Heart right ventricle (tissue), 16 donors: ENCODE measurements around the gene PTPN9. TPM values are rescaled to one million over a fixed set of nuclear protein-coding genes. Genes with fewer than 3 reads are reported as not detected.

Experiments used
- ATAC-seq, 8 donors: fragments of 200-7000 bp; cut with Tn5 transposase; one replicate each; pipeline ENCODE4 v1.9.1; 2020; ENCODE audit warnings: mild to moderate bottlenecking in 8 of 8, moderate library complexity in 8 of 8, moderate number of reproducible peaks in 1 of 8
- DNase-seq, 2 donors: peaks; one replicate each; pipeline ENCODE4 v3.0.0-alpha.2; 2020
- H3K27ac ChIP-seq, 10 donors: fragments of 200-600 bp; sonication (generic) in 2 of 10; one replicate each; pipeline versions ENCODE4 v1.5.0 to v1.8.0; 2020 to 2022; ENCODE audit warnings: mild to moderate bottlenecking in 3 of 10
- H3K27me3 ChIP-seq, 7 donors: fragments of 200-600 bp; one replicate each; pipeline ENCODE4 v1.8.0; 2021 to 2022; ENCODE audit warnings: mild to moderate bottlenecking in 2 of 7
- H3K36me3 ChIP-seq, 9 donors: fragments of 200-600 bp; sonication (generic) in 1 of 9; one replicate each; pipeline versions ENCODE4 v1.5.0 to v1.8.0; 2020 to 2022; ENCODE audit warnings: mild to moderate bottlenecking in 2 of 9
- H3K4me1 ChIP-seq, 9 donors: fragments of 200-600 bp; sonication (generic) in 1 of 9; one replicate each; pipeline versions ENCODE4 v1.5.0 to v1.8.0; 2020 to 2022; ENCODE audit warnings: mild to moderate bottlenecking in 4 of 9
- H3K4me3 ChIP-seq, 10 donors: fragments of 200-600 bp; sonication (generic) in 2 of 10; one replicate each; pipeline versions ENCODE4 v1.5.0 to v1.8.0; 2020 to 2022; ENCODE audit warnings: mild to moderate bottlenecking in 7 of 10, moderate library complexity in 2 of 10
- H3K9me3 ChIP-seq, 11 donors: fragments of 200-600 bp in 10 of 11; sonication (generic) in 2 of 11; one replicate each; pipeline versions ENCODE4 v1.5.0 to v1.8.0; 2013 to 2022; ENCODE audit warnings: mild to moderate bottlenecking in 2 of 11, control low read depth in 1 of 11, moderate library complexity in 1 of 11
- WGBS, 2 donors: extraction: QIAGEN DNeasy Blood & Tissue Kit; methylation state at CpG; one replicate each; pipeline ENCODE4 v1.1.7; 2013; ENCODE audit warnings: inconsistent platforms in 1 of 2; 5-methylcytosine and 5-hydroxymethylcytosine counted together
- intact Hi-C, 10 donors: fragments of 100-400 bp; cut with DNase I; formaldehyde crosslinking; loops; one replicate each; pipeline versions ENCODE4 v1.11.1 to v1.14.2; 2022
- polyA plus RNA-seq, 2 donors: library from polyadenylated mRNA; stranded (reverse); fragments of 200-250 nt; gene quantifications; one replicate each; pipeline ENCODE4 v1.2.3, GENCODE V29; 2013
- total RNA-seq, 10 donors: library from RNA; stranded (reverse); fragmentation: NEBNext Ultra II Directional in 3 of 10; extraction: Animal tissue kit (Norgen Biotek cat#: 25700) in 3 of 10; gene quantifications; one replicate each; pipeline versions ENCODE4 v1.2.1 to v1.2.4, GENCODE V29; 2021 to 2023
- TF ChIP-seq, protein P1 (sequence below), 9 donors: fragments of 200-600 bp; sonication (generic) in 2 of 9; IDR thresholded peaks; one replicate each; pipeline versions ENCODE4 v1.5.0 to v1.8.0; 2021 to 2022; ENCODE audit warnings: antibody characterized with exemption in 9 of 9, mild to moderate bottlenecking in 5 of 9, moderate library complexity in 1 of 9
- donor health status: Arrhythmogenic right ventricular cardiomyopathy.
- donor health status: ischemic (EF 13 %, LVEDD 7.1; RV severe dilation, severe dysfunction).
- donor health status: healthy with polysubstance abuse.
- donor health status: DM: no; HTN: yes; CAD: no.
- donor health status: DM: no; HTN: no; CAD: no.
- donor health status: ischemic (EF 25% LVEDD 6.9; RV normal size, moderate dysfunction).
- donor health status: ischemic (EF 25% LVEDD 5.7; RV mildly dilated, moderate dysfunction).
- donor health status: healthy.
- donor health status: DM: yes; HTN: yes; CAD: no.
- donor health status: Ischemic cardiomyopathy.
- donor health status: ischemic (EF 35%, LVEDD 5.7; RV mildly dilated, moderate dysfunction).
- donor health status: nonischemic (EF 11% LVEDD 7.7; RV severe dilation, severe dysfunction).
- donor health status: DM: yes; HTN: yes; CAD: no.
- donor health status: PGD.
- donor health status: ischemic (EF 29% LVEDD 5.4; RV normal size, mild dysfunction).
- donor health status: nonischemic (EF 23%, LVEDD 6.1; RV moderate dilation, normal function).

Gene PTPN9
- total and polyA plus RNA-seq, 12 donors = 2.0 to 11.0 (median 8.0) TPM

DNA sequence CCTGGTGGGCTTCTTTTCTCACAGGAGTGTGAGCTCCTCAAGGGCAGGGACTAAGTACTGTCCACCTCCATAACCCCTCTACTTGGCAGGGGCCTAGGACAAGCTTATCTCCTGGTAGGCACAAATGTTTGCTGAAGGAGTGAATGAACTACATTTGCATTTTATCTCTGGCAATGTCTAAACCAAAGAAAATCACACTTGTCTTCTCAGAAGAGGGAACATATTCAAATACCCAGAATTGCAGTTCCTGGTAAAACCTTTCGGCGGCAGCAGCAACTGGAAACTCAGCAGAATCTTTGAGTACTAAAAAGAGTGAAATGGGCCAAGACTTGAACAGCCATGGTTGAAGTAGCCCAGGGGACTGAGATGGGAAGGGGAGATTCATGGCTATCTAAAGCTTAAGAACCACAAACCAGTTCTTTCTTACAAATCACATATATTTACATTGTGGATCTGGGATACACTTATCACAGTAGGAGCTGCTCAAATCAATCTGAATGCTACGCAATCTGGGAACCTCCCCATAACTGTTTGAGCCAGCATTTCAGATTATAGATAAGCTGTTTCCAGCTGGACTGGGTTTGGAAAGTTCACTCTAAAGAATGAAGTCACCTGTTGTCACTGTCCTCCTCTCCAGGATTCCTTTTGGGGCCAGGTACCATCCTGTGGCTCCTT is 18.7 kb upstream of the PTPN9 start:
- peaks cover 0 to 20% (median 13%) of the 10 kb centered on the region in 9 donors for H3K4me1 ChIP-seq
- no peak for DNase-seq
- no peaks in the 10 kb centered on the region for H3K27me3 ChIP-seq
- 76 to 78% methylated on average over 3 of the region's 3 CpGs for WGBS, 2 donors
- no peaks in the 10 kb centered on the region for H3K9me3 ChIP-seq
- no peak for ATAC-seq
- peaks cover 0 to 97% (median 23%) of the 10 kb centered on the region in 9 donors for H3K36me3 ChIP-seq
- H3K27ac ChIP-seq = peak overlapping the region in 1 of 10 donors; percentile 26
- intact Hi-C loops = loop anchor here in 1 of 10 donors (10.0 kb wide), 1 partner anchor 1317 kb away; no protein-coding TSS in a partner anchor
- H3K4me3 ChIP-seq = no peak overlapping the region
- TF ChIP-seq, protein P1, sequence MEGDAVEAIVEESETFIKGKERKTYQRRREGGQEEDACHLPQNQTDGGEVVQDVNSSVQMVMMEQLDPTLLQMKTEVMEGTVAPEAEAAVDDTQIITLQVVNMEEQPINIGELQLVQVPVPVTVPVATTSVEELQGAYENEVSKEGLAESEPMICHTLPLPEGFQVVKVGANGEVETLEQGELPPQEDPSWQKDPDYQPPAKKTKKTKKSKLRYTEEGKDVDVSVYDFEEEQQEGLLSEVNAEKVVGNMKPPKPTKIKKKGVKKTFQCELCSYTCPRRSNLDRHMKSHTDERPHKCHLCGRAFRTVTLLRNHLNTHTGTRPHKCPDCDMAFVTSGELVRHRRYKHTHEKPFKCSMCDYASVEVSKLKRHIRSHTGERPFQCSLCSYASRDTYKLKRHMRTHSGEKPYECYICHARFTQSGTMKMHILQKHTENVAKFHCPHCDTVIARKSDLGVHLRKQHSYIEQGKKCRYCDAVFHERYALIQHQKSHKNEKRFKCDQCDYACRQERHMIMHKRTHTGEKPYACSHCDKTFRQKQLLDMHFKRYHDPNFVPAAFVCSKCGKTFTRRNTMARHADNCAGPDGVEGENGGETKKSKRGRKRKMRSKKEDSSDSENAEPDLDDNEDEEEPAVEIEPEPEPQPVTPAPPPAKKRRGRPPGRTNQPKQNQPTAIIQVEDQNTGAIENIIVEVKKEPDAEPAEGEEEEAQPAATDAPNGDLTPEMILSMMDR (IDR thresholded peaks at IDR 0.05) = peak in 7 of 9 donors; percentile 12 to 51 (median 41)

DNA sequence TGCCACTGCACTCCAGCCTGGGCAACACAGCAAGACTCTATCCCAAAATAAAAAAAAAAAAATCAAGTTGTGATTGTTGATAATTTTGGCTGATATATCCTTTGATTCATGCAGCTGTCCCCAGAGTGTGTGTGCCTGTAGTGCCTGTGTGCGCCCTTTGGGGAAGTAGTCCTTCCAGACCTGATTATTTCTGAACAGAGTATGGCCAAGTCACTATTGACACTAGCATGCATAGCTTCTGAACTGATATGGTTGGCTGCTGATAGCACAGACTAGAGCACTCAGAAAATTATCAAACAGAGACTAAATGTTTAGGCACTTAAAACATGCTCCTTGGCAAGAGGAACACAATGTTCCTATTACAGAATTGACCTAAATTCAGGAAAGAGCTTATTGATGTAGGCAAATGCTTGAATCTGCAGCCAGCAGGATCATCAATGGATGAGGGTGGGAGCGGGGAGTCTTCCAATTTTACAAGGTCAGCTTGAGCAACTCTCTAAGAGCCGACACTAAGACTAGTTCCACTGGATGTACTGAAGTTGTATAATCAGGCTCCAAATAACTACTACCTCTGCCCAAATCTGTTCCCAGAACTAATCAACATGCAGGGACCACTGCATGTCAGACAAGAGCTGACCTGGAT is 17.7 kb upstream of the PTPN9 start:
- no peak overlapping the region for H3K4me3 ChIP-seq
- H3K27ac ChIP-seq = peak overlapping the region in 1 of 10 donors; percentile 26
- H3K36me3 ChIP-seq = peaks cover 0 to 92% (median 23%) of the 10 kb centered on the region in 9 donors
- 89 to 100% methylated on average over 3 of the region's 3 CpGs for WGBS, 2 donors
- ATAC-seq (peak in 1 of 8 donors; percentile 15), DNase-seq (no peak)
- no peaks in the 10 kb centered on the region for H3K27me3 ChIP-seq
- peaks cover 0 to 20% (median 13%) of the 10 kb centered on the region in 9 donors for H3K4me1 ChIP-seq
- H3K9me3 ChIP-seq = no peaks in the 10 kb centered on the region
- TF ChIP-seq, protein P1 (IDR thresholded peaks at IDR 0.05) = no peak
- intact Hi-C loops = loop anchor here in 1 of 10 donors (10.0 kb wide), 1 partner anchor 1318 kb away; no protein-coding TSS in a partner anchor

DNA sequence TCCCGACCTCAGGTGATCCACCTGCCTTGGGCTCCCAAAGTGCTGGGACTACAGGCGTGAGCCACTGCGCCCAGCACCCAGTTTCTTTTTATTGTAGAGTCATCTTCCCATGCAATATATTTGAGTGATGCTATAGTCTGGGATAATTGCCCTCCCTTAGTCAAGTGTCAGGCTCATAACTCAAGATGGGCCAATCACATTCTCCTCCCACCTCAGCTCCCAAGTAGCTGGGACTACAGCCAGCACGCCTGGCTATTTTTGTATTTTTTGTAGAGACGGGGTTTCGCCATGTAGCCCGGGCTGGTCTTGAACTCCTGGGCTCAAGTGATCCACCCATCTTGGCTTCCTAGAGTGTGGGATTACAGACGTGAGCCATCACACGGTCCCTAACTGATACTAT is 15.2 kb upstream of the PTPN9 start:
- TF ChIP-seq, protein P1 (IDR thresholded peaks at IDR 0.05) = no peak
- Histone ChIP-seq H3K27ac (no peak overlapping the region), H3K36me3 (peaks cover 0 to 90% (median 11%) of the 10 kb centered on the region in 9 donors), H3K4me1 (peaks cover 0 to 20% (median 13%) of the 10 kb centered on the region in 9 donors), H3K9me3 (no peaks in the 10 kb centered on the region), H3K4me3 (no peak overlapping the region), H3K27me3 (no peaks in the 10 kb centered on the region)
- intact Hi-C loops = loop anchor here in 1 of 10 donors (10.0 kb wide), 1 partner anchor 1321 kb away; no protein-coding TSS in a partner anchor
- ATAC-seq = peak in 5 of 8 donors; percentile 22 to 63 (median 57)
- WGBS, 2 donors = 66 to 69% methylated on average over 9 of the region's 9 CpGs
- no peak for DNase-seq

DNA sequence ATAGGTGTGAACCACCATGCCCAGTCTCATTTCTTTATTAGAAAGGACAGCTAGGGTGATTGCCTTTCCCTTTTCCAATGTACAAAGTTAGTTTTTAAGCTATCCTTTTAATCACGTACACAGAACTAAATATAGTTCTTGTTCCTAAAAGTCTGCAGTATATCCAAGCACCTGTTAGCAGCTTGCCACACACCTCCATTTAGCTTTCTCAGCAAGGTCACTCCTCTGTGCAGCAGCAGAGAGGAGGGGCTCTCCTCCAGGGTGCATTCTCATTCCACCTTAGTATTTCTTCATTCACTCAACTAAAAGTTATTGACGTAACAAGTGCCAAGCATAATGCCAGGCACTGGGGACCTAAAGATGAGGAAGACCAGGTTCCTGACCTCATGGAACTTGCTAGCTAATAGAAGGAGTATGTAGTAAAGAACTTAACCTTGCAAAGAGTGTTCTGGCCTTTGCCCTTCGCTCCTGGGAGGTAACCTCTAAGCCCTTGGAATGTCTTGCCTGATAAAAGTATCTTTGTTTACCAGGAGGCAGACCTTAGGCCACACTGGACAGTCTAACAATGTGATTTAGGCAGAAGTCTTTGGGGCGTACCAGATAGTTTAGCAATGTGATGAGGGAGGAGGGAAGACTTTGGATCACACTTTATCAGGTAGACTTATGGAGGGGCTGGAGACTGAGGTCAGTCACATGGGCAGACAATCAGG is 12.7 kb upstream of the PTPN9 start:
- TF ChIP-seq, protein P1 (IDR thresholded peaks at IDR 0.05) = no peak

More for the DNA sequence above, 12.7 kb upstream of the PTPN9 start:
- WGBS, 2 donors = 65 to 81% methylated on average over 4 of the region's 4 CpGs
- no peaks in the 10 kb centered on the region for H3K9me3 ChIP-seq
- intact Hi-C loops = loop anchor here in 1 of 10 donors (10.0 kb wide), 1 partner anchor 1323 kb away; no protein-coding TSS in a partner anchor
- peaks cover 0 to 71% (median 11%) of the 10 kb centered on the region in 9 donors for H3K36me3 ChIP-seq
- H3K27me3 ChIP-seq = no peaks in the 10 kb centered on the region
- DNase-seq = no peak
- no peak overlapping the region for H3K27ac ChIP-seq
- H3K4me3 ChIP-seq = no peak overlapping the region
- H3K4me1 ChIP-seq = peaks cover 0 to 6% (median 0%) of the 10 kb centered on the region in 9 donors
- ATAC-seq = peak in 2 of 8 donors; percentile 76 to 82
